ENCODE data around the gene ACSF3. TPM values are rescaled to one million over a fixed set of nuclear protein-coding genes. Genes with fewer than 3 reads are reported as not detected.

Gene ACSF3
- total RNA-seq, 1 experiment from 2014 or later = 74.5 TPM

DNA sequence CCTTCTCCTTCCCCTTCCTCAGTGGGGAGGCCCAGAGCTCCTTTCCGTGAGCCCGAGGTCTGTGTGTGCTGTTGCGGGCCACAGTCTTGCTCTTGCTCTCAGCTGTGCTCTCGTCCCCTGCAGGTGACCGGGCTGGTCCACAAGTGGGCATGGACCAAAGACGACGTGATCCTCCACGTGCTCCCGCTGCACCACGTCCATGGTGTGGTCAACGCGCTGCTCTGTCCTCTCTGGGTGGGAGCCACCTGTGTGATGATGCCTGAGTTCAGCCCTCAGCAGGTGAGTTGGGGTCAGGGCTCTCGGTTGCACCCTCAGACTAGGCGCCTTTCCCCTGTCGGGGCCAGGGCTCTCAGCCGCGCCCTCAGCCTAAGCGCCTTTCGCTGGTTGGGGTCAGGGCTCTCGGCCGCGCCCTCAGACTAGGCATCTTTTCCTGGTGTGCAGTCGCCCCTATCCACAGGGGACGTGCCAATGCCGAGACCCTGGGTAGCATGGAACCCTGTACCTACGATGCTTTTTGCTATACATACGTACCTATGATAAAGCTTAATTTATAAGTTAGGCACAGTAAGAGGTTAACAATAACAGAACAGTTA is 8.9 kb downstream of the ACSF3 start:
- H3K4me2 ChIP-seq (ENCODE audit: low read length) = no peak overlapping the region
- H3K27me3 ChIP-seq (ENCODE audit: insufficient read depth, low read length) = no peaks in the 10 kb centered on the region
- TF ChIP-seq EGR1 (IDR thresholded peaks at IDR 0.05; ENCODE audit: low read depth) = no peak
- TF ChIP-seq ZFX (IDR thresholded peaks at IDR 0.05) = no peak
- TF ChIP-seq, protein P1, sequence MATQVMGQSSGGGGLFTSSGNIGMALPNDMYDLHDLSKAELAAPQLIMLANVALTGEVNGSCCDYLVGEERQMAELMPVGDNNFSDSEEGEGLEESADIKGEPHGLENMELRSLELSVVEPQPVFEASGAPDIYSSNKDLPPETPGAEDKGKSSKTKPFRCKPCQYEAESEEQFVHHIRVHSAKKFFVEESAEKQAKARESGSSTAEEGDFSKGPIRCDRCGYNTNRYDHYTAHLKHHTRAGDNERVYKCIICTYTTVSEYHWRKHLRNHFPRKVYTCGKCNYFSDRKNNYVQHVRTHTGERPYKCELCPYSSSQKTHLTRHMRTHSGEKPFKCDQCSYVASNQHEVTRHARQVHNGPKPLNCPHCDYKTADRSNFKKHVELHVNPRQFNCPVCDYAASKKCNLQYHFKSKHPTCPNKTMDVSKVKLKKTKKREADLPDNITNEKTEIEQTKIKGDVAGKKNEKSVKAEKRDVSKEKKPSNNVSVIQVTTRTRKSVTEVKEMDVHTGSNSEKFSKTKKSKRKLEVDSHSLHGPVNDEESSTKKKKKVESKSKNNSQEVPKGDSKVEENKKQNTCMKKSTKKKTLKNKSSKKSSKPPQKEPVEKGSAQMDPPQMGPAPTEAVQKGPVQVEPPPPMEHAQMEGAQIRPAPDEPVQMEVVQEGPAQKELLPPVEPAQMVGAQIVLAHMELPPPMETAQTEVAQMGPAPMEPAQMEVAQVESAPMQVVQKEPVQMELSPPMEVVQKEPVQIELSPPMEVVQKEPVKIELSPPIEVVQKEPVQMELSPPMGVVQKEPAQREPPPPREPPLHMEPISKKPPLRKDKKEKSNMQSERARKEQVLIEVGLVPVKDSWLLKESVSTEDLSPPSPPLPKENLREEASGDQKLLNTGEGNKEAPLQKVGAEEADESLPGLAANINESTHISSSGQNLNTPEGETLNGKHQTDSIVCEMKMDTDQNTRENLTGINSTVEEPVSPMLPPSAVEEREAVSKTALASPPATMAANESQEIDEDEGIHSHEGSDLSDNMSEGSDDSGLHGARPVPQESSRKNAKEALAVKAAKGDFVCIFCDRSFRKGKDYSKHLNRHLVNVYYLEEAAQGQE (IDR thresholded peaks at IDR 0.05; ENCODE audit: low read depth) = no peak
- no peak for TF ChIP-seq SP1 (IDR thresholded peaks at IDR 0.05; ENCODE audit: low read depth)
- TF ChIP-seq, protein P2, sequence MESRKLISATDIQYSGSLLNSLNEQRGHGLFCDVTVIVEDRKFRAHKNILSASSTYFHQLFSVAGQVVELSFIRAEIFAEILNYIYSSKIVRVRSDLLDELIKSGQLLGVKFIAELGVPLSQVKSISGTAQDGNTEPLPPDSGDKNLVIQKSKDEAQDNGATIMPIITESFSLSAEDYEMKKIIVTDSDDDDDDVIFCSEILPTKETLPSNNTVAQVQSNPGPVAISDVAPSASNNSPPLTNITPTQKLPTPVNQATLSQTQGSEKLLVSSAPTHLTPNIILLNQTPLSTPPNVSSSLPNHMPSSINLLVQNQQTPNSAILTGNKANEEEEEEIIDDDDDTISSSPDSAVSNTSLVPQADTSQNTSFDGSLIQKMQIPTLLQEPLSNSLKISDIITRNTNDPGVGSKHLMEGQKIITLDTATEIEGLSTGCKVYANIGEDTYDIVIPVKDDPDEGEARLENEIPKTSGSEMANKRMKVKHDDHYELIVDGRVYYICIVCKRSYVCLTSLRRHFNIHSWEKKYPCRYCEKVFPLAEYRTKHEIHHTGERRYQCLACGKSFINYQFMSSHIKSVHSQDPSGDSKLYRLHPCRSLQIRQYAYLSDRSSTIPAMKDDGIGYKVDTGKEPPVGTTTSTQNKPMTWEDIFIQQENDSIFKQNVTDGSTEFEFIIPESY (IDR thresholded peaks at IDR 0.05; ENCODE audit: extremely low read depth, insufficient replicate concordance, low read length) = no peak
- peaks cover 3% of the 10 kb centered on the region; the same call in 1 of the 2 replicates for H4K20me1 ChIP-seq (ENCODE audit: insufficient read depth)
- no peak overlapping the region for H3K4me3 ChIP-seq (replicated peaks in 1 of 2; ENCODE audit: low read depth in 1 of 2, low read length in 2 of 2)
- intact Hi-C loops (cut with micrococcal nuclease) = no loop called here
- no peak overlapping the region for H3K27ac ChIP-seq (ENCODE audit: low read depth, low read length)
- ChIA-PET CTCF (no interaction called here), RAD21 (ENCODE audit: low non-redundant PET in 1 of 2, low total read pairs in 2 of 2, uncharacterized antibody in 2 of 2, unreplicated experiment in 2 of 2) (no interaction called here), POLR2A (no interaction called here)
- DNase-seq (ENCODE audit: low read depth, low spot score) (no peak), ATAC-seq (no peak)
- H3K9me2 ChIP-seq (ENCODE audit: insufficient read depth) = no peaks in the 10 kb centered on the region
- BruUV-seq (replicated peaks) = no TSS peak
- H3K9ac ChIP-seq (ENCODE audit: low read length) = no peak overlapping the region
- H3K36me3 ChIP-seq (ENCODE audit: control insufficient read depth in 1 of 2, insufficient read depth in 2 of 2, low read length in 2 of 2) = peaks cover 28 to 39% of the 10 kb centered on the region in 2 experiments
- no peak overlapping the region for H2AFZ ChIP-seq (ENCODE audit: low read depth, low read length, poor library complexity, severe bottlenecking)
- no peaks in the 10 kb centered on the region for H3K9me3 ChIP-seq (ENCODE audit: control insufficient read depth in 1 of 2, insufficient read depth in 1 of 2, low read depth in 1 of 2, low read length in 2 of 2)
- peaks cover 0 to 6% of the 10 kb centered on the region in 2 experiments; a peak in 2 of 4 replicates for H3K4me1 ChIP-seq (ENCODE audit: control insufficient read depth in 1 of 2, insufficient read depth in 2 of 2, low read length in 2 of 2)
- H3K79me2 ChIP-seq (ENCODE audit: insufficient read depth, low read length) = peaks cover 37% of the 10 kb centered on the region
